ENCODE results near the gene CFAP410.

Gene CFAP410

GRCh38 chr21:44317241-44317782 is 21.9 kb downstream of the CFAP410 start:
- Histone ChIP-seq H3K4me1 (ENCODE audit: control insufficient read depth, low read depth, low read length) (no peaks in the 10 kb centered on the region), H3K79me1 (ENCODE audit: low read length) (no peaks in the 10 kb centered on the region), H3K27ac (ENCODE audit: low read depth, low read length) (no peak overlapping the region), H2BK120ac (ENCODE audit: low read depth, low read length) (no peak overlapping the region), H4K5ac (ENCODE audit: low read length) (no peak overlapping the region), H3K27me3 (ENCODE audit: insufficient read depth, low read length, poor library complexity) (no peaks in the 10 kb centered on the region), H3K18ac (ENCODE audit: low read length) (no peak overlapping the region), H2BK15ac (replicated peaks; ENCODE audit: low read depth) (no peak overlapping the region), H3K4me3 (ENCODE audit: low read length) (no peak overlapping the region), H3K9ac (ENCODE audit: low read length) (no peak overlapping the region), H3K56ac (ENCODE audit: low read length) (no peak overlapping the region), H3K79me2 (ENCODE audit: control insufficient read depth, insufficient read depth, low read length) (no peaks in the 10 kb centered on the region), H4K8ac (ENCODE audit: low read depth, low read length) (no peak overlapping the region), H3K36me3 (ENCODE audit: control insufficient read depth, insufficient read depth, low read length) (no peaks in the 10 kb centered on the region), H3K4me2 (ENCODE audit: low read length) (no peak overlapping the region), H3K23ac (ENCODE audit: low read length) (no peak overlapping the region), H2AK5ac (ENCODE audit: low read length) (no peak overlapping the region), H2BK5ac (ENCODE audit: low read length) (no peak overlapping the region), H3K4ac (ENCODE audit: low read depth, low read length) (no peak overlapping the region)
- WGBS (ENCODE audit: extremely low coverage, insufficient coverage, low lambda C conversion rate): no CpG with 5 or more reads among the region's 19 CpGs
- no peak for DNase-seq

- H3K79me2 ChIP-seq (ENCODE audit: control insufficient read depth, insufficient read depth, low read length): no peaks in the 10 kb centered on the region
- no peak overlapping the region for H4K8ac ChIP-seq (ENCODE audit: low read depth, low read length)
- H3K4me1 ChIP-seq (ENCODE audit: control insufficient read depth, low read depth, low read length): no peaks in the 10 kb centered on the region
- H3K4me2 ChIP-seq (ENCODE audit: low read length): no peak overlapping the region
- no peaks in the 10 kb centered on the region for H3K79me1 ChIP-seq (ENCODE audit: low read length)
- no peaks in the 10 kb centered on the region for H3K36me3 ChIP-seq (ENCODE audit: control insufficient read depth, insufficient read depth, low read length)
- no peak overlapping the region for H2BK15ac ChIP-seq (replicated peaks; ENCODE audit: low read depth)
- H4K5ac ChIP-seq (ENCODE audit: low read length): no peak overlapping the region
- no peak overlapping the region for H3K27ac ChIP-seq (ENCODE audit: low read depth, low read length)
- no peak overlapping the region for H3K18ac ChIP-seq (ENCODE audit: low read length)
- WGBS (ENCODE audit: extremely low coverage, insufficient coverage, low lambda C conversion rate): no CpG with 5 or more reads among the region's 27 CpGs
- H3K27me3 ChIP-seq (ENCODE audit: insufficient read depth, low read length, poor library complexity): no peaks in the 10 kb centered on the region
- no peak for DNase-seq
- no peak overlapping the region for H2BK5ac ChIP-seq (ENCODE audit: low read length)
- no peak overlapping the region for H3K9ac ChIP-seq (ENCODE audit: low read length)
- no peak overlapping the region for H2BK120ac ChIP-seq (ENCODE audit: low read depth, low read length)
- no peak overlapping the region for H2AK5ac ChIP-seq (ENCODE audit: low read length)
- no peak overlapping the region for H3K56ac ChIP-seq (ENCODE audit: low read length)
- H3K23ac ChIP-seq (ENCODE audit: low read length): no peak overlapping the region
- H3K4ac ChIP-seq (ENCODE audit: low read depth, low read length): no peak overlapping the region
- no peak overlapping the region for H3K4me3 ChIP-seq (ENCODE audit: low read length)
Measured at GRCh38 chr21:44316277-44316900, 22.8 kb downstream of the CFAP410 start.

- Histone ChIP-seq H4K5ac (ENCODE audit: low read length) (no peak overlapping the region), H3K79me2 (ENCODE audit: control insufficient read depth, insufficient read depth, low read length) (no peaks in the 10 kb centered on the region), H3K56ac (ENCODE audit: low read length) (no peak overlapping the region), H3K4me3 (ENCODE audit: low read length) (no peak overlapping the region), H3K9ac (ENCODE audit: low read length) (no peak overlapping the region), H3K36me3 (ENCODE audit: control insufficient read depth, insufficient read depth, low read length) (peaks cover 3% of the 10 kb centered on the region), H3K79me1 (ENCODE audit: low read length) (no peaks in the 10 kb centered on the region), H4K8ac (ENCODE audit: low read depth, low read length) (no peak overlapping the region), H2BK120ac (ENCODE audit: low read depth, low read length) (no peak overlapping the region), H3K27ac (ENCODE audit: low read depth, low read length) (no peak overlapping the region), H2AK5ac (ENCODE audit: low read length) (no peak overlapping the region), H2BK15ac (replicated peaks; ENCODE audit: low read depth) (no peak overlapping the region), H3K27me3 (ENCODE audit: insufficient read depth, low read length, poor library complexity) (no peaks in the 10 kb centered on the region), H3K4me1 (ENCODE audit: control insufficient read depth, low read depth, low read length) (no peaks in the 10 kb centered on the region), H3K4ac (ENCODE audit: low read depth, low read length) (no peak overlapping the region), H3K18ac (ENCODE audit: low read length) (no peak overlapping the region), H3K4me2 (ENCODE audit: low read length) (no peak overlapping the region), H3K23ac (ENCODE audit: low read length) (no peak overlapping the region), H2BK5ac (ENCODE audit: low read length) (no peak overlapping the region)
- no CpG with 5 or more reads among the region's 16 CpGs for WGBS (ENCODE audit: extremely low coverage, insufficient coverage, low lambda C conversion rate)
- no peak for DNase-seq
Measured at GRCh38 chr21:44315691-44316203, 23.4 kb downstream of the CFAP410 start.

GRCh38 chr21:44314561-44314960 is 24.6 kb downstream of the CFAP410 start:
- no peak overlapping the region for H2AK5ac ChIP-seq (ENCODE audit: low read length)
- H3K18ac ChIP-seq (ENCODE audit: low read length): no peak overlapping the region
- no peak overlapping the region for H3K23ac ChIP-seq (ENCODE audit: low read length)
- no peak for DNase-seq
- H3K4me1 ChIP-seq (ENCODE audit: control insufficient read depth, low read depth, low read length): no peaks in the 10 kb centered on the region
- H3K9ac ChIP-seq (ENCODE audit: low read length): no peak overlapping the region
- H4K5ac ChIP-seq (ENCODE audit: low read length): no peak overlapping the region
- H3K27ac ChIP-seq (ENCODE audit: low read depth, low read length): no peak overlapping the region
- H3K36me3 ChIP-seq (ENCODE audit: control insufficient read depth, insufficient read depth, low read length): peaks cover 3% of the 10 kb centered on the region
- H3K79me1 ChIP-seq (ENCODE audit: low read length): no peaks in the 10 kb centered on the region
- no peak overlapping the region for H3K4me3 ChIP-seq (ENCODE audit: low read length)
- H2BK15ac ChIP-seq (replicated peaks; ENCODE audit: low read depth): no peak overlapping the region
- no peak overlapping the region for H3K56ac ChIP-seq (ENCODE audit: low read length)
- no peaks in the 10 kb centered on the region for H3K79me2 ChIP-seq (ENCODE audit: control insufficient read depth, insufficient read depth, low read length)
- no peak overlapping the region for H3K4me2 ChIP-seq (ENCODE audit: low read length)
- H3K4ac ChIP-seq (ENCODE audit: low read depth, low read length): no peak overlapping the region
- H3K27me3 ChIP-seq (ENCODE audit: insufficient read depth, low read length, poor library complexity): no peaks in the 10 kb centered on the region
- no CpG with 5 or more reads among the region's 11 CpGs for WGBS (ENCODE audit: extremely low coverage, insufficient coverage, low lambda C conversion rate)
- H2BK5ac ChIP-seq (ENCODE audit: low read length): no peak overlapping the region
- H2BK120ac ChIP-seq (ENCODE audit: low read depth, low read length): no peak overlapping the region
- no peak overlapping the region for H4K8ac ChIP-seq (ENCODE audit: low read depth, low read length)

- Histone ChIP-seq H3K18ac (ENCODE audit: low read length) (no peak overlapping the region), H3K4me2 (ENCODE audit: low read length) (no peak overlapping the region), H3K9ac (ENCODE audit: low read length) (no peak overlapping the region), H3K27me3 (ENCODE audit: insufficient read depth, low read length, poor library complexity) (no peaks in the 10 kb centered on the region), H3K56ac (ENCODE audit: low read length) (no peak overlapping the region), H3K23ac (ENCODE audit: low read length) (no peak overlapping the region), H2BK120ac (ENCODE audit: low read depth, low read length) (no peak overlapping the region), H2AK5ac (ENCODE audit: low read length) (no peak overlapping the region), H3K4me3 (ENCODE audit: low read length) (no peak overlapping the region), H3K79me2 (ENCODE audit: control insufficient read depth, insufficient read depth, low read length) (no peaks in the 10 kb centered on the region), H2BK5ac (ENCODE audit: low read length) (no peak overlapping the region), H3K4me1 (ENCODE audit: control insufficient read depth, low read depth, low read length) (no peaks in the 10 kb centered on the region), H3K27ac (ENCODE audit: low read depth, low read length) (no peak overlapping the region), H3K4ac (ENCODE audit: low read depth, low read length) (no peak overlapping the region), H4K8ac (ENCODE audit: low read depth, low read length) (no peak overlapping the region), H3K79me1 (ENCODE audit: low read length) (no peaks in the 10 kb centered on the region), H2BK15ac (replicated peaks; ENCODE audit: low read depth) (no peak overlapping the region), H4K5ac (ENCODE audit: low read length) (no peak overlapping the region), H3K36me3 (ENCODE audit: control insufficient read depth, insufficient read depth, low read length) (peaks cover 3% of the 10 kb centered on the region)
- DNase-seq: no peak
- WGBS (ENCODE audit: extremely low coverage, insufficient coverage, low lambda C conversion rate): no CpG with 5 or more reads among the region's 15 CpGs
Measured at GRCh38 chr21:44314128-44314527, 25.1 kb downstream of the CFAP410 start.

- H4K5ac ChIP-seq (ENCODE audit: low read length): no peak overlapping the region
- no peak overlapping the region for H2BK5ac ChIP-seq (ENCODE audit: low read length)
- no peak overlapping the region for H3K9ac ChIP-seq (ENCODE audit: low read length)
- H2BK120ac ChIP-seq (ENCODE audit: low read depth, low read length): no peak overlapping the region
- no peak overlapping the region for H3K56ac ChIP-seq (ENCODE audit: low read length)
- WGBS (ENCODE audit: extremely low coverage, insufficient coverage, low lambda C conversion rate): no CpG with 5 or more reads among the region's 13 CpGs
- peaks cover 1% of the 10 kb centered on the region for H3K79me1 ChIP-seq (ENCODE audit: low read length)
- H3K4me2 ChIP-seq (ENCODE audit: low read length): no peak overlapping the region
- DNase-seq: no peak
- H2AK5ac ChIP-seq (ENCODE audit: low read length): no peak overlapping the region
- H3K23ac ChIP-seq (ENCODE audit: low read length): no peak overlapping the region
- H3K79me2 ChIP-seq (ENCODE audit: control insufficient read depth, insufficient read depth, low read length): no peaks in the 10 kb centered on the region
- no peak overlapping the region for H3K4ac ChIP-seq (ENCODE audit: low read depth, low read length)
- no peaks in the 10 kb centered on the region for H3K4me1 ChIP-seq (ENCODE audit: control insufficient read depth, low read depth, low read length)
- H3K27ac ChIP-seq (ENCODE audit: low read depth, low read length): no peak overlapping the region
- H3K36me3 ChIP-seq (ENCODE audit: control insufficient read depth, insufficient read depth, low read length): peaks cover 3% of the 10 kb centered on the region
- H4K8ac ChIP-seq (ENCODE audit: low read depth, low read length): no peak overlapping the region
- no peak overlapping the region for H3K18ac ChIP-seq (ENCODE audit: low read length)
- no peak overlapping the region for H3K4me3 ChIP-seq (ENCODE audit: low read length)
- H3K27me3 ChIP-seq (ENCODE audit: insufficient read depth, low read length, poor library complexity): no peaks in the 10 kb centered on the region
- no peak overlapping the region for H2BK15ac ChIP-seq (replicated peaks; ENCODE audit: low read depth)
Measured at GRCh38 chr21:44313451-44313850, 25.7 kb downstream of the CFAP410 start.
